Epithelial cell of proximal tubule (primary cell): ENCODE measurements around the gene RNF182. TPM values are rescaled to one million over a fixed set of nuclear protein-coding genes. Genes with fewer than 3 reads are reported as not detected.

Experiments
- DNase-seq: peaks from one replicate; pipeline ENCODE4 v3.0.0-alpha.2; 2011; ENCODE audit warnings: low read depth
- H3K4me3 ChIP-seq: 2 replicates; pipeline ENCODE4 v1.5.1; 2011; ENCODE audit warnings: low read depth, mild to moderate bottlenecking, low read length
- total RNA-seq: library from RNA; depleted of rRNA; stranded (reverse); fragments of >200 nt; gene quantifications from 2 replicates; pipeline ENCODE4 v1.2.3, GENCODE V29; 2015
- TF ChIP-seq, protein P1 (sequence below): conservative IDR thresholded peaks from 2 replicates; pipeline ENCODE4 v1.5.1; 2012; ENCODE audit warnings: low read depth, mild to moderate bottlenecking, low read length

Gene RNF182
- total RNA-seq, 1 donor from 2014 or later, result 19.1 TPM

DNA sequence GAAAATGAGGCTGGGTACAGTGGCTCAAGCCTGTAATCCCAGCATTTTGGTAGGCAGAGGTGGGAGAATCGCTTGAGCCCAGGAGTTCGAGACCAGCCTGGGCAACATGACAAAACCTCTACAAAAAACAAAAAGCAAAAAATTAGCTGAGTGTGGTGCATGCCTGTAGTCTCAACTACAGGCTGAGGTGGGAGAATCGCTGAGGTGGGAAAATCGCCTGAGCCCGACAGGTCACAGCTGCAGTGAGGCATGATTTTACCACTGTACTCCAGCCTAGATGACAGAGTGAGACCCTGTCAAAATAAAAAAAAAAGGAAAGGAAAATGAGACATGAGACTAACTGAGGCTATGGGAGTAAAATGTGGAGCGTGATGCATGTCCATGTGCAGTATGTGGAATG, 104.9 kb downstream of the RNF182 start:
- TF ChIP-seq, protein P1, sequence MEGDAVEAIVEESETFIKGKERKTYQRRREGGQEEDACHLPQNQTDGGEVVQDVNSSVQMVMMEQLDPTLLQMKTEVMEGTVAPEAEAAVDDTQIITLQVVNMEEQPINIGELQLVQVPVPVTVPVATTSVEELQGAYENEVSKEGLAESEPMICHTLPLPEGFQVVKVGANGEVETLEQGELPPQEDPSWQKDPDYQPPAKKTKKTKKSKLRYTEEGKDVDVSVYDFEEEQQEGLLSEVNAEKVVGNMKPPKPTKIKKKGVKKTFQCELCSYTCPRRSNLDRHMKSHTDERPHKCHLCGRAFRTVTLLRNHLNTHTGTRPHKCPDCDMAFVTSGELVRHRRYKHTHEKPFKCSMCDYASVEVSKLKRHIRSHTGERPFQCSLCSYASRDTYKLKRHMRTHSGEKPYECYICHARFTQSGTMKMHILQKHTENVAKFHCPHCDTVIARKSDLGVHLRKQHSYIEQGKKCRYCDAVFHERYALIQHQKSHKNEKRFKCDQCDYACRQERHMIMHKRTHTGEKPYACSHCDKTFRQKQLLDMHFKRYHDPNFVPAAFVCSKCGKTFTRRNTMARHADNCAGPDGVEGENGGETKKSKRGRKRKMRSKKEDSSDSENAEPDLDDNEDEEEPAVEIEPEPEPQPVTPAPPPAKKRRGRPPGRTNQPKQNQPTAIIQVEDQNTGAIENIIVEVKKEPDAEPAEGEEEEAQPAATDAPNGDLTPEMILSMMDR, result no peak
- H3K4me3 ChIP-seq, result no peak overlapping the region
- DNase-seq, result no peak

Other genes with a start within 250 kb of the RNF182 start
- 13.5 and 21.7 TPM in 2 replicates for gene RANBP9, start 213.1 kb upstream of the RNF182 start, total RNA-seq
- 16.3 and 23.4 TPM in 2 replicates for gene MCUR1, start 110.4 kb upstream of the RNF182 start, total RNA-seq
- gene CD83, start 192.8 kb downstream of the RNF182 start, total RNA-seq, result 3.7 and 7.1 TPM in 2 replicates